MM.1S (cell line): Measurements from ENCODE around the gene ZNF776.
A peak's percentile ranks its signal among the peaks of the same experiment; 100 is the strongest.

Experiments
- DNase-seq: peaks from one replicate; pipeline ENCODE4 v3.0.0-alpha.2; 2015
- H2AFZ ChIP-seq: fragments of 300-600 bp; sonication (generic); 2 replicates; pipeline ENCODE4 v1.6.0; 2016; ENCODE audit warnings: antibody characterized with exemption, low read length
- H3F3A ChIP-seq: fragments of 300-600 bp; sonication (generic); 2 replicates; pipeline ENCODE4 v1.6.1; 2016; ENCODE audit warnings: mild to moderate bottlenecking, antibody characterized with exemption, low read length, moderate library complexity, mixed read lengths; ENCODE audit not compliant: insufficient read depth
- H3K27ac ChIP-seq: fragments of 300-600 bp; sonication (generic); 2 replicates; pipeline ENCODE4 v1.5.1; 2016; ENCODE audit warnings: mild to moderate bottlenecking, low read length
- H3K27me3 ChIP-seq: fragments of 300-600 bp; sonication (generic); replicated peaks from 2 replicates; pipeline ENCODE4 v1.6.0; 2016; ENCODE audit warnings: low read length; ENCODE audit not compliant: insufficient read depth
- H3K36me3 ChIP-seq: fragments of 300-600 bp; sonication (generic); replicated peaks from 2 replicates; pipeline ENCODE4 v1.6.1; 2016; ENCODE audit warnings: mild to moderate bottlenecking, low read length, mixed read lengths; ENCODE audit not compliant: insufficient read depth
- H3K4me1 ChIP-seq: fragments of 300-600 bp; sonication (generic); 2 replicates; pipeline ENCODE4 v1.6.1; 2016; ENCODE audit warnings: low read length, mixed read lengths
- H3K4me2 ChIP-seq: fragments of 300-600 bp; sonication (generic); 2 replicates; pipeline ENCODE4 v1.6.0; 2016; ENCODE audit warnings: low read depth, low read length
- H3K4me3 ChIP-seq: fragments of 300-600 bp; sonication (generic); 2 replicates; pipeline ENCODE4 v1.5.1; 2016; ENCODE audit warnings: low read length, mixed read lengths
- H3K79me2 ChIP-seq: fragments of 300-600 bp; sonication (generic); 2 replicates; pipeline ENCODE4 v1.6.1; 2016; ENCODE audit warnings: mixed run types, low read length, mixed read lengths
- H3K9ac ChIP-seq: fragments of 300-600 bp; sonication (generic); 2 replicates; pipeline ENCODE4 v1.6.1; 2016; ENCODE audit warnings: low read length, mixed read lengths
- H3K9me2 ChIP-seq: fragments of 300-600 bp; sonication (generic); replicated peaks from 2 replicates; pipeline ENCODE4 v1.6.1; 2016; ENCODE audit warnings: mild to moderate bottlenecking, low read length, mixed read lengths; ENCODE audit not compliant: insufficient read depth
- H3K9me3 ChIP-seq: fragments of 300-600 bp; sonication (generic); replicated peaks from 2 replicates; pipeline ENCODE4 v1.6.1; 2016; ENCODE audit warnings: mild to moderate bottlenecking, low read length, mixed read lengths; ENCODE audit not compliant: insufficient read depth
- H4K20me1 ChIP-seq: fragments of 300-600 bp; sonication (generic); 2 replicates; pipeline ENCODE4 v1.6.1; 2016; ENCODE audit warnings: mild to moderate bottlenecking, low read length, moderate library complexity, mixed read lengths; ENCODE audit not compliant: insufficient read depth
- EZH2 ChIP-seq: fragments of 300-600 bp; sonication (generic); optimal IDR thresholded peaks from 2 replicates; pipeline ENCODE3; 2017; ENCODE audit warnings: low read depth, mild to moderate bottlenecking, antibody characterized with exemption, low read length, mixed read lengths
- EZH2phosphoT487 ChIP-seq: fragments of 300-600 bp; sonication (generic); IDR thresholded peaks from 2 replicates; pipeline ENCODE4 v1.6.1; 2018; ENCODE audit warnings: antibody characterized with exemption, low read length
- TF ChIP-seq, protein P1 (sequence below): fragments of 300-600 bp; sonication (generic); IDR thresholded peaks from 2 replicates; pipeline ENCODE4 v1.5.1; 2016; ENCODE audit warnings: antibody characterized with exemption, low read length, mixed read lengths

Gene ZNF776

DNA sequence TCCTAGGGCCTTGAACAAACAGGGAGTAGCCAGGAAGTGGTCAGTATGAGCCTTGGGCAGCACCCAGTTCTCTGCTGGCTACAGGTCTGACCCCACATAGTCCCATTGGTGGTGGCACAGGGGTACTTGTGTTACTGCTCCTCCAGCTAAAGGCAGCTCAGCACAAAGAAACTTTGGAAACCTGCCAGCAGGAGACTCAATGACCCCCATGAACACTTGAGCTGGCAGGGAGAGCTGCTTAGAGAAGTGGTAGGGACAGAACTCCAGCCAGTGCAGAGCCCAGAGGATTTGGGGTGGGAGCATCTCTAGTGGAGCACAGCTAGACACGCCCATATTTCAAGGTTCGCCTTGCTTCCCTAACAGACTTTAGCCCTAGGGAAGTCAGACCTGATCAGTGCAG lies 12.5 kb downstream of the ZNF776 start:
- H3K79me2 ChIP-seq: no peaks in the 10 kb centered on the region
- no peak overlapping the region for H3K4me2 ChIP-seq
- 0 out of 2 replicates have a peak, but pooled peaks cover 2% of the 10 kb centered on the region for H3K36me3 ChIP-seq
- no peaks in the 10 kb centered on the region for H3K27me3 ChIP-seq
- no peak overlapping the region for H3K4me3 ChIP-seq
- H3K9ac ChIP-seq: no peak overlapping the region
- no peaks in the 10 kb centered on the region for H3K9me2 ChIP-seq
- H3F3A ChIP-seq: no peaks in the 10 kb centered on the region
- no peak overlapping the region for H3K27ac ChIP-seq
- no peaks in the 10 kb centered on the region for H4K20me1 ChIP-seq
- H3K4me1 ChIP-seq: no peaks in the 10 kb centered on the region
- no peaks in the 10 kb centered on the region; the same call in 1 of the 2 replicates for H3K9me3 ChIP-seq
- no peak for DNase-seq
- H2AFZ ChIP-seq: no peak overlapping the region
- no peak for TF ChIP-seq EZH2phosphoT487
- TF ChIP-seq, protein P1, sequence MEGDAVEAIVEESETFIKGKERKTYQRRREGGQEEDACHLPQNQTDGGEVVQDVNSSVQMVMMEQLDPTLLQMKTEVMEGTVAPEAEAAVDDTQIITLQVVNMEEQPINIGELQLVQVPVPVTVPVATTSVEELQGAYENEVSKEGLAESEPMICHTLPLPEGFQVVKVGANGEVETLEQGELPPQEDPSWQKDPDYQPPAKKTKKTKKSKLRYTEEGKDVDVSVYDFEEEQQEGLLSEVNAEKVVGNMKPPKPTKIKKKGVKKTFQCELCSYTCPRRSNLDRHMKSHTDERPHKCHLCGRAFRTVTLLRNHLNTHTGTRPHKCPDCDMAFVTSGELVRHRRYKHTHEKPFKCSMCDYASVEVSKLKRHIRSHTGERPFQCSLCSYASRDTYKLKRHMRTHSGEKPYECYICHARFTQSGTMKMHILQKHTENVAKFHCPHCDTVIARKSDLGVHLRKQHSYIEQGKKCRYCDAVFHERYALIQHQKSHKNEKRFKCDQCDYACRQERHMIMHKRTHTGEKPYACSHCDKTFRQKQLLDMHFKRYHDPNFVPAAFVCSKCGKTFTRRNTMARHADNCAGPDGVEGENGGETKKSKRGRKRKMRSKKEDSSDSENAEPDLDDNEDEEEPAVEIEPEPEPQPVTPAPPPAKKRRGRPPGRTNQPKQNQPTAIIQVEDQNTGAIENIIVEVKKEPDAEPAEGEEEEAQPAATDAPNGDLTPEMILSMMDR: no peak
- no peak for TF ChIP-seq EZH2

DNA sequence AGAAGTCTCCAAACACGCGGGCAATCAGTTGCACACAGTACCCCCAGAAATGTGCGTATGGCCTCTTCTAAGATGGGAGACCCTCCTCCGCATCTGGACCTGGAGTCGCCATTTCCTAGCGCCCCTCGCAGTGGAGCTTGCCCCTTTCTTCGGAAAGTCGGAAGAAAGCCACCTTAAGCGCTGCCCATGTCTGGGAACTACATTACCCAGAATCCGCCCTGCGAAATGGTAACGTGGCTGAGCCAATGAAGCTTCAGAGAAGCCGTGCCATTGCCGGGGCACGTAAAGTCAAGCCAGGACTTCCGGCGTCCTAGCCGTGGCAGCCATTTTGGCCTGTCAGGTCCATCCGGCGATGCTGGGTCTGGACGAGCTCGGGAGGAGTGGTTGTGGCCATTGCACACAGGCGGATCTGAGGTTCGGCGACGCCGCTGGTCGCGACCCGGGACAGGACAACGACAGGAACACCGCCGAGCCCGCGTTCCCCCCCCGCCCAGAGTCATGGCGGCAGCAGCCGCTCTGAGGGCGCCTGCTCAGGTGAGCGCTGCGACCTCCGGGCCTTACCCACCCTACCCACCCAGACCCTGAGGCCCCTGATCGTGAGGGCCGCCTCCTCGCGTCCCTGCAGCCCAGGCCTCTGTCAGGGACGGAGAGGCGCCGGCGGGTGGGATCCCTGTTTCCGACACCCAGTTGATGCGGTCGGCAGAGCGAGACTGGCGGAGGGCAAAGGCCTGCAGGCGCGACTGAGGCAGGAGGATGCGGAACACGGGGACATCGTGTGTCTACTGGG lies 22.9 kb downstream of the ZNF776 start, which contains the start of gene ZNF586:
Gene ZNF586 (plus strand): TSS at position 332 of the 787 bp plus-strand sequence. CDS start 167 bp downstream, at position 499.
- peaks cover 41% of the 10 kb centered on the region for H3K79me2 ChIP-seq
- H3K4me1 ChIP-seq: 0 out of 2 replicates have a peak, but pooled peaks cover under 1% of the 10 kb centered on the region
- peak within 1 kb of the TSS; percentile 67 for H3K4me3 ChIP-seq
- no peak for TF ChIP-seq EZH2
- TF ChIP-seq EZH2phosphoT487: no peak
- TF ChIP-seq, protein P1: no peak
- H3F3A ChIP-seq: peaks cover 2% of the 10 kb centered on the region; the same call in 1 of the 2 replicates
- peak; percentile 96 for DNase-seq
- H4K20me1 ChIP-seq: no peaks in the 10 kb centered on the region
- peak within 1 kb of the TSS; percentile 6; the same call in 1 of the 2 replicates for H3K9ac ChIP-seq
- H3K9me3 ChIP-seq: no peaks in the 10 kb centered on the region; the same call in 1 of the 2 replicates
- no peaks in the 10 kb centered on the region for H3K27me3 ChIP-seq
- peak within 1 kb of the TSS; percentile 53; the same call in 1 of the 2 replicates for H3K4me2 ChIP-seq
- H2AFZ ChIP-seq: peak within 1 kb of the TSS; percentile 63
- no peaks in the 10 kb centered on the region for H3K9me2 ChIP-seq
- no peak within 1 kb of the TSS for H3K27ac ChIP-seq
- peaks cover 14% of the 10 kb centered on the region for H3K36me3 ChIP-seq

DNA sequence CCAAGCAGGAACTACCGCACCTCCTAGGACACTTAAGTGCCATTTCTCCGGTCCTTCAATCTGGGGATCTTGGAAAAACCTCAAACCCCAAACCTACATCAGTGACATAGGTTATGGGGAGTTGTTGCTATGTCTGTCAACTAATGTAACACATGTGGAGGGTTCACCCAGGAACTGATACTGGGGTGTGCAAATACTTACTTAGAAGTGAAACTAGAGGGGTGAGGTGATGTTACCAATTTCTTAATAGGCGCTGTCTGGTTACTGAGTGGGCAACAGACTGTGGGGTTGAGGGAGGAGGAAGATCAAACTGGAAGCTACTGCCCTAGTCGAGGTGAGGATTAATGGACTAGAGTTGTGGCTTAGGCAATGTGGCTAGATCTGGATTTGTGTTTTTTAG lies 24.8 kb downstream of the ZNF776 start:
- Histone ChIP-seq H3K27me3 (no peaks in the 10 kb centered on the region), H3K4me3 (no peak overlapping the region), H3K79me2 (peaks cover 57% of the 10 kb centered on the region), H3K36me3 (peaks cover 17% of the 10 kb centered on the region), H4K20me1 (no peaks in the 10 kb centered on the region), H3K9ac (no peak overlapping the region), H3F3A (peaks cover 5% of the 10 kb centered on the region; the same call in 1 of the 2 replicates), H3K4me1 (0 out of 2 replicates have a peak, but pooled peaks cover 3% of the 10 kb centered on the region), H3K9me2 (no peaks in the 10 kb centered on the region), H3K27ac (no peak overlapping the region), H3K4me2 (no peak overlapping the region), H2AFZ (no peak overlapping the region), H3K9me3 (no peaks in the 10 kb centered on the region; the same call in 1 of the 2 replicates)
- no peak for DNase-seq
- TF ChIP-seq EZH2: no peak
